Epithelial cell of prostate (primary cell): ENCODE data around the gene PIM2.
A peak's percentile ranks its signal among the peaks of the same experiment; 100 is the strongest.

ENCODE experiments used
- DNase-seq: peaks from one replicate; pipeline ENCODE4 v3.0.0-alpha.2; 2011; ENCODE audit warnings: low read depth, low spot score
- H3K27ac ChIP-seq: fragments of 450-650 bp; 2 replicates; pipeline ENCODE4 v1.5.1; 2017; ENCODE audit warnings: mild to moderate bottlenecking

The PIM2 gene

DNA sequence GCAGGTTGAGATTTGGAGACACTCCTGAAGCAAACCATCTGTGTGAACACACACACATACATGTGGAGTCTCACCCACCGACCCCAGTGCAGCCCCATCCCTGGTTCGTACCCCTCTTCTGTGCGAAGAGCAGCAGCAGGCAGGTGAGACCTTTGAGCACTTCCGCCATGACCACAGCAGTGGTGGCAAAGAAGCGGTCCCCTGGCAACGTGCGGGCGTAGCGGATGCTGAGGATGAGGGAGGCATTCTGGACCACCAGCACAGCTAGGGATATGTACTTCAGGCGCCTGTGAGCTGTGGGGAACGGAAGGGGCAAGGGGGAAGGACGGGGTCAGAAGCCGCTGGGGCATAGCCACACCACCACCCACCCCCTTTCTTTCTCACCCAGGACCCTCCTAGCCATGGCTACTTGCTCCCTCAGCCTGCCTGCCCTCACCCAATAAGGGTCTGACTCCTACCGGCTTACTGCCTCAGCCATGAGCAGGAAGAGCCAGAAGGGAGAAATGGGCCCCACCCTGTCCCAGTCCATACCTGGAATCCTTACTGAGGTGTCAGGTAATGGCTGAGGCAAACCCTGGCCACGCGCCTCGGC is 9.0 kb downstream of the PIM2 start:
- no peak for DNase-seq
- H3K27ac ChIP-seq: peak overlapping the region; percentile 90

DNA sequence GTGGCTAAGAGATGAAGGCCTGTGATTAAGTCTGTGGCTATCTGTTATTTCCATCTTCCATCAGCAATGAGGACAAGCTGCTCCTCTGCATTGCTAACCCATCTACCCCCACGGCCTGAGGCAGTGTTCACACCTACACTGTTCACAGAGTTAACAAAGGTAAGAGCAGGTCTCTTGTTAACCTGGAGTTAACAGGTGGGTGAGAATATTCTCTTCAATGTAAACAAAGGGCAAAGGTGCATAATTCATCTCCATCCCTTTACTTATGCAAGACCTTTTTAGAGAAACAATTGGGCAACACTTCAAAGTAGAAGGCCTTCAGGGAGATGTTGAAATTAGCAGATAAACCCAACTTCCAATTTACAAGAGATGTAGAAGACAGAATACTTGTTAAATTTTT is 10.2 kb downstream of the PIM2 start:
- no peak overlapping the region for H3K27ac ChIP-seq
- no peak for DNase-seq

DNA sequence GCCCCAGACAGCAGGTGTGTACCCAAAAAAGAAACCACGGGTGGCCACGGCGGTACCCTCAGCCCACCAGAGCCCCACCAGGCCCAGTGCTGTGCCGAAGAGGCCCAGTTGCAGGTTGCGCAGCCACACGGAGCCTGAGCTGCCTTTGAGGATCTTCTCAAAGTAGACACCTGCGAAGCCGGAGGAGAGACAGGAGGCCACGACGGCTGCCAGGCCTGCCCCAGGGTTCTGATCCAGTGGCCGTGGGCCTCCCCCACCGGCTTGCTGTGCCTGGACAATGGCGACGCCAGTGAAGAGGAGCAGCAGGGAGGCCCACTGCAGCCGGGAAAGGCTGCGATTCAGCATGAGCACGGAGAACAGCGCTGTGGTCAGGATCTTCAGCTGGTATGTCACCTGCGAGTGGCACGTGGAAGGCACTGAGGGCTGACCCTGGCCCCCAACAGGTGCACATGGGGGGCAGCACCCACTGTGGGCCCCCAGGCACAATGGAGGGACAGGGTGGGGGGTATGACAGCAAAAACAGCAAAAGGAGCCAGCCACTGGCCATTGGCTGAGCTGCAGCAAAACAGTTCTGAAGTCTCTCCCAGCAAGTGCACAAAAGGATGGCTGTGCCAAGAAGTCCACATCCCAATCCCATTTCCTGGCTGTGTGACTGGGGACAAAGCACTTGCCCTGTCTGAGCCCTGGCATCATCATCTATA is 13.6 kb downstream of the PIM2 start:
- H3K27ac ChIP-seq: no peak overlapping the region
- no peak for DNase-seq

DNA sequence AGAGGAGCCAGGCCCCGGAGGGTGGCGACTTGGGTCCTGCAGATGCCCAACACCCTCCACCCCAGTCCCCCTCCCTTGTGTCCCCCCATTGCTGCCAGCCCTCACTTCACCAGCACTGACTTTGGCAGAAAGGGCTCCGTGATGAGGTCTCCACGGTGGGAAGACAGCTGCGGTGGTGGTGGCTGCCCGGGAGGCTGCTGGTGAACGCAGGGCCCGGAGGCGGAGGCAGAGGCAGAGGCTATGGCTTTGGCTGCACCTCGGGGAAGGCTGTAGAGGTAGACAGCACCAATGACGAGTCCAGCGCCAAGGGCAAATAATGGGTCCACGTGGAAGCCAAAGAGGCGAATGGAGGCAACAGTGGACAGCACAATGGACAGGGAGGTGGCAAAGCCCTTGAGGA is 14.2 kb downstream of the PIM2 start:
- no peak overlapping the region for H3K27ac ChIP-seq
- no peak for DNase-seq

DNA sequence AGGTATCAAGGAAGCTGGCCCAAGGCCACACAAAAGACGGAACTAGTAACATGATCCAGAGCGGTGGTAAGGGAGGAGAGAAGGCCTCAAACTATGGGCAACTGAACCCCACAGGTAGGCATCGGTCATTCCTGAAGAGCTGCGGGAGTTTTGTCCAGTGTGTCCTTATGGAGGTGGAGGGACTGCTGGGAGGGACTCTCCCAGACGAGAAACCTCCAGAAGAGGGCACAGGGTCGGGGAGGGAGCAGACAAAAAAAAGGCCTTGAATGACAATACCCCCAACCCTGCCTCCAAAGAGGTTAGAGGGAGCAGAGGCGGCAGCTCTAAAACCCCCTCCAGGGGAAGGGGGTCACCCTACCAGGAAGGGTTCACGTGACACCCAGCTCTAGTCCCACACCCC is 14.6 kb downstream of the PIM2 start:
- no peak overlapping the region for H3K27ac ChIP-seq
- no peak for DNase-seq

DNA sequence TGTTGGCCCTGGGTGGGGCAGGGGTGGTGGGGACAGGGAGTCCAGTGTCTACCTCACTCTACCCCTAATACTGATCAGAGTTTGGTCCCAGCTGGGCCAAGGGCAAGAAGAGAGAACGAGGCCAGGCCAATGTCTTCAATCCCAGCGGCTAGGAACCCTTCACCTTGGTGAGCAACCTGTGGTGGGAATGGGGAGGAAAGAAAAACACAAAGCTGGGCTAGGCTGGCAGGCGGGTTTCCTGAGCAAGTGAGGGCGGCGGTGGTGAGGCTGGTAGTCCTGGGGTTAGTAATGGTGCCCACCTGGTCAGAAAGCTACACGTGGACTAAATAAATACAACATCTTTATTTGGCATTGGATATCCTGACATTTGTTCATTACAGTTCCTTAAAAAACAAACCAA is 15.5 kb downstream of the PIM2 start:
- no peak for DNase-seq
- H3K27ac ChIP-seq: no peak overlapping the region

DNA sequence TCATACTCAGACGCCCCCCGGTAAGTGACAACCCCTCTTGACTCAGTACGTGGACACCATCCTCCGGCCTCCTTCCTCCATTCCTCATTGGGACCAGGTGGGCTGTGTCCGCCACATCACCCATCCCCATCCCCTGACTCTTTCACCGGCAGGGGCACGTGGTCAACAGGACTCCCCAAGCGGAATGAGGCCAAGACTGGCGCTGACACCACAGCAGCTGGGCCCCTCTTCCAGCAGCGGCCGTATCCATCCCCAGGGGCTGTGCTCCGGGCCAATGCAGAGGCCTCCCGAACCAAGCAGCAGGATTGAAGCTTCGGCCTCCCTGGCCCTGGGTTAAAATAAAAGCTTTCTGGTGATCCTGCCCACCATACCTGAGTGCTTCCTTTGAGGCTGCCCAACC is 16.0 kb downstream of the PIM2 start:
- H3K27ac ChIP-seq: no peak overlapping the region
- no peak for DNase-seq

DNA sequence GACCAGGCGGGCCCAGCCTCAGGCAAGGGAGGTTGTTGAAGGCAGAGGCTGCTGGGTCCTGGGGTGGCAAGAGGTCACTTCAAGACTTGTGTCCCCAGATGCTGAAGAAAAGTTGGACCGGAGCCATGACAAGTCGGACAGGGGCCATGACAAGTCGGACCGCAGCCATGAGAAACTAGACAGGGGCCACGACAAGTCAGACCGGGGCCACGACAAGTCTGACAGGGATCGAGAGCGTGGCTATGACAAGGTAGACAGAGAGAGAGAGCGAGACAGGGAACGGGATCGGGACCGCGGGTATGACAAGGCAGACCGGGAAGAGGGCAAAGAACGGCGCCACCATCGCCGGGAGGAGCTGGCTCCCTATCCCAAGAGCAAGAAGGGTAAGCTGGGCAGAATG is 16.7 kb downstream of the PIM2 start:
- no peak overlapping the region for H3K27ac ChIP-seq
- DNase-seq: no peak

DNA sequence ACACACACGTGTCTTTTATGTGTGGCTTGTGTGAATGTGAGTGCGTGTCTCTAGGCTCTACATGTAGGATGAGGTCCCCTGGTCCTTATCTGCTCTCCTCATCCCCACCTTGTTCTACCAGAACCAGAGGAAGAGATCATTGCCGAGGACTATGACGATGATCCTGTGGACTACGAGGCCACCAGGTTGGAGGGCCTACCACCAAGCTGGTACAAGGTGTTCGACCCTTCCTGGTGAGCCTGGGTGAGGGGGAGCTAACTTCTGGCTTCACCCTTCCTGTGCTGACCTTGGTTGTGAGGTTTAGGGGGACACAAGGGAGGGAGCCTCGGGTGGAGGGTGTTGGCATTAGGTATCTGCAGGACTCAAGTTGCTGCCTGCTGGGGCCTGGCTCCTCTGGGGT is 17.8 kb downstream of the PIM2 start:
- no peak overlapping the region for H3K27ac ChIP-seq
- DNase-seq: no peak

DNA sequence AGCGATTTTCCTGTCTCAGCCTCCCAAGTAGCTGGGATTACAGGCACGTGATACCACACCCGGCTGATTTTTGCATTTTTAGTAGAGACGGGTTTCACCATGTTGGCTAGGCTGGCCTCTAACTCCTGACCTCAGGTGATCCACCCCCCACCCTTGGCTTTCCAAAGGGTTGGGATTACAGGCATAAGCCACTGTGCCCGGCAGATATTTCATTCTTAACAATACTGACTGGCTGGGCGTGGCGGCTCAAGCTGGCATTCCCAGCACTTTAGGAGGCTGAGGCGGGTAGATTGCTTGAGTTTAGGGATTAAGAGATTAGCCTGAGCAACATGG is 19.8 kb downstream of the PIM2 start:
- DNase-seq: no peak
- H3K27ac ChIP-seq: no peak overlapping the region

DNA sequence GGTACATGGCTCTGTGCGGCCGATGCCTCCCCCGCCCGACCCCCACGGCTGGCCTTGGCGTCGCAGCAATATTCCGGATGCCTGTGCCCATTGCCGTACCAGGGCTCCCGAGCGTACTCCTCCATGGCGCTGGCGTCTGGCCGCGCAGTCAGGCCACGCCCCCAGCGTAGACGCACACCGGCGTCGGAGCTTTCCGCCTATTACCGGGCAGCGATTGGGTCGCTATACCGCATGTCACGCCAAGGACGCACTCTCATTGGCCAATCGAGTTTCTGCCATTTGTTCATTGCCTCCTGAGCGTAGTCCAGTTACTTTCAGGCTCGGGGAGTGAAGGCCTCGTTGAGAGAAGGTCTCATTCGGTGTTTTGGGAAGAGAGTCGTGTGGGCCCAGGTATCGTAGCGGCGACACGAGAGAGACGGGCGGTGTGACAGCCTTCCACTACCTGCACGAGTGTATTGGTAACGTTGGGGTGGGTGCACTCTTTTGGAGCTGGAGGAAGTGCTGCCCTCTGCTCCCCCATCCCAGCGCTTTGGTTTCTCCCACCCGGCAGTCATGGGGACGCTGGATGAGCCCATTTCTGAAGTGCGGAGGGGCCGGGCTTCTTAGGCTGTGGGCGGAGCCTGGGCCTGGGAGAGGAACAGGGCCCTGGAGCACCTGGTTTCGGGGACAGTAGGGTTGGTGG is 21.1 kb downstream of the PIM2 start, which contains the start of the genes PQBP1 and TIMM17B:
Gene PQBP1 (plus strand): TSS at position 306 of the 682 bp plus-strand sequence. CDS start 580 bp downstream, outside the sequence.
Gene TIMM17B (minus strand): TSS at position 144 of the 682 bp plus-strand sequence. CDS start 19 bp downstream, at position 125.
- peak; percentile 80 for DNase-seq
- H3K27ac ChIP-seq: peak within 1 kb of the TSS; percentile 81

DNA sequence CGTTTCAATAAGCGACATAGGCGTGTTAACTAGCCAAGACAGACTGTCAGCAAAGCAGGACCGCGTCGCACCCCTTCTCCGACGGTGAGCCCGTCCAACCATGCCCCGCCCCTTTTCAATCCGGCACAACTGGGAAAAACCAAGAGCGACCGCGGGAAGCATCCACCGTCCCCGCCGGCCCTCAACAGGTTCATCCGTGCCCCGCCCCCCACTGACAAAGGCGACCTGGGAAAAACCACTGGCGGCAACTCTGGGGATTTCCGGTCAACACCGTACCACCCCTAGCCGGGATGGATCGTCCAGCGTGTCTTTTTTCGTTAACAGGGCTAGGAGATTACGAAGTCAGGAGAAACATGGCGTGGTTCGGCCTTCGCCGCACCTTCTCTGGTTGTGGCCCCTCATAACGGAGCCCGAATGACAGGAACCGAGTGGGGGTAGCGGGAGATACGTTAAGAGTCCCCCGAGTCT is 21.6 kb downstream of the PIM2 start:
- peak overlapping the region; percentile 81 for H3K27ac ChIP-seq
- DNase-seq: no peak

DNA sequence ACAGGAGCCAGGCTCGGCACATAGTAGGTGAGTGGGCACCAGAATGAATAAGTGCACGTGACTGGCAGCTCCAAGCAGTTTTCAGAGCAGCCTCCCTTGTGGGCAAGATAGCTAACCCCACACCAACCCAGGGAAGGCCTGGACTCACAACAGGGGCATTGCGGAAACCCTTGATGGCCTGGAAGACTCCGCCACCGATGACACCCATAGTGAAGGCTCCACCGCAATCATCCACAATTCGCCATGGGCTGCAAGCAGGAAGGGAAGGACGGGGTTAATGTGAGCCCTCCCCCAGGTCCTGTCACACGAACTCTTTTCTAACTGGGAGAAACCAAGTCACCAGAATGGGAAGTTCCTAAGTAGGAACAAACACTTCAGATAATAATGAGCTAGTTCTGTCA is 22.2 kb downstream of the PIM2 start:
- H3K27ac ChIP-seq: peak overlapping the region; percentile 81
- DNase-seq: no peak

DNA sequence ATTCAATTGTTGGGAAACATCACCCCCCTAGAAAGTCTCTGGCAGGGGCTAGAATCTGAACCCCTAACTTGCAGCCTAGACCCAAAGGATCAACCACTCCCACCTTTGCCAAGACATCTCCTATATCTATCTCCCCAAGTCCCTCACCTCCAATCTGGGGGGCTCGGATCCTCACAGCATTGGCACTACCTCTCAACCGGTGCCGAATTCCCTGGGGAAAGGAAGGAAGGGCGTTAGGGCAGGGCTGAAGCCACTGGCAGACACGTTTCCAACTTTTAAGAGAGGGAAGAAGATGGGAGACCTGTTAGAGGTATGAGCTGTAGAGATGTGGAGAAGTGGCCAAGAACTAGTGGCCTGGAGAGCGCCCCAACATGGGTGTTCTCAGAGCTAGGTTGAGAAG is 23.9 kb downstream of the PIM2 start:
- DNase-seq: no peak
- H3K27ac ChIP-seq: no peak overlapping the region

DNA sequence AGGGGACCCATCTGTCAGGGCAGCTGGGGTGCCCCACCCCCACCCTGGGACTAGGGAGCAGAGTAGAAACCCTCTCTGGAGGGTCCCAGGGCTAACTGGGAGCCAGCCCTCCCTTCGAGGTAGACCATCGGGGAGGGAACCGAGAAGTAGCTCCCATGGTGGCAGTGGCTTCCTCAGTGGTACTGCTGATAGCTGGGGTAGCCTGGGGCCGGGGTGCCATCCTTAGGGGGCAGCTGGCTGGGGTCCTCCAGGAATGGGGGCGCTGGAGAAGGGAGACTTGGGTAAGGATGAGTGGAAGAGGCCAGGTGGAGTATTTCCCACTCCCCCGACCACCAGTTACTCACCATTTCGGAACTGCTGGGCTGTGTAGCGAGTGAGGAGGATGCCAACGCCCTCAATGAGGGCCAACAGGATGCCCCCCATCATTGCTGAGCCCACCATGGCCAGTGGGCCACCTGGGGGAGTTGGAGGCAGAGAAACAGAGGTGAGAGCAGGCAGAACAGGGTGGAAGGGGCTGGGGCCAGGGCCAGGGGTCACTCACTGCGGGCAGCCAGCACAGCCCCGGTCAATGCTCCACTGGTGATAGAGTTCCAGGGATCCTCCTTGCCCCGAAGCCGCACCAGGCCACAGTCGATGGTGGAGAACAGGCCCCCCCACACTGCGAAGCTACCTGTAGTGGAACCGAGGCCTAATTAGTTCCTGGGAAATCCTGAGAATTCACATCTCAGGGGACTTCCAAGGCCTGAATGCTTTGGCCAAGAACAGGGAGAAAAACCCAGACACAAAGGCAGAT is 25.1 kb downstream of the PIM2 start:
- no peak overlapping the region for H3K27ac ChIP-seq
- no peak for DNase-seq

DNA sequence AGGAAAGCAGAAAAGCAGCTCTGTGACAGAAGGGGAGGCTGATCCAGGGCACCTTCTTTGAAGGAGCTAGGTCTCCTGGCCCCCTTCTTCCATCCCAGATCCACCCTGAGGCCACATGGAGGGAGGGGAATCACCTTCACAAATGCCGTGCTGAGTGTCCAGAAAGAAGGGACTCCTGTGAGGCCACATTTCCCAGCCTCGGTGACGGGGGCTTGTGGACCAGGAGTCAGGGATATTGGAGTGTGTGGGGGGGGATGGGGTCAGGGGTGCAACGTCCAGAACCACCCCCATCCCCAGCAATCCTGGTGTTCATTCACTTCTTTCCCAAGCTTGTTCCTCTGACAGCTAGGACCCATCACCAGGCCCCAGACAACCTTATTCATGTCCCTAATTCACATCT is 25.9 kb downstream of the PIM2 start:
- no peak for DNase-seq
- no peak overlapping the region for H3K27ac ChIP-seq

DNA sequence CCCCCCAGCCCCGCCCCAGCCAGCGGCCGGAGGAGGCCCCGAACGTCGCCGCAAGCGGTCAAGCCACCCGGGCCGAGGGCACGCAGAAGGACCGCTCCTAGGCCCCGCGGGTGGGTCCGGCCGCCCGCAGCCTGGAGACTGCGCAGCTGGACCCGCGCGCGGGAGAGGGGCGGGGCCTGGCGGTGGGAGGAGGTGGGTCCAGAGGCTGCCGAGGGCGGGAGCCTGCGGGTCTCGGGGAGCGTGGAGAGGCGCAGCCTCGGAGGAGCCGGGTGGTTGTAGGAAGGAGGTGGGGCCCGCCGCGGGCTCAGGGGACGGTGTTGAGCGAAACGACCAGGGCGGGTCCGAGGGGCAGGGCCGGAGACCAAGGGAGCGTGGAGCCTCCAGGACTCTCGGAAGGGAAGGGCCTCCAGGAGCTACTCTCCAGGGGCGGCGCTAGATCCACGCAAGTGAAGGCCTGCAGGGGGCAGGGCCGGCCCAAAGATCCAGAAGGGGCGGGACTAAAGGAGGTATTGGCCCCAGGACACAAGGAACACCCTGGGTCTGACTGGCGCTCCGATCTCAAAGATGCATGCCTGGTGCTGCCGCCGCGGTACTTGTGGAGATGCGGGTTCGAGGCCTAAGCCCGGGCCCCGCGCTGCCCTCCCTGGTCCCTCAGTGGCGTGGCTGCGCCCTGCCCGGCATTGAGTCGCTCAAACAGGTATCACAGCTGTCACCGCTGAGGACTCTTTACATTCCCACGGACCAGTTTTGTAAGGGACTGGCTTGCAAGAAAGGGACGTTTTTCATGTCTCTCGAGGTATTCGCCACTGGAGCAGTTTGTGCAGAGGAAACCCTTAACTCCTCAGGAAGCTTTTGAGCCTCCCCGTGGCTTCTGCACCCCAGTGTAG is 27.2 kb downstream of the PIM2 start:
- peak overlapping the region; percentile 59 for H3K27ac ChIP-seq
- no peak for DNase-seq

DNA sequence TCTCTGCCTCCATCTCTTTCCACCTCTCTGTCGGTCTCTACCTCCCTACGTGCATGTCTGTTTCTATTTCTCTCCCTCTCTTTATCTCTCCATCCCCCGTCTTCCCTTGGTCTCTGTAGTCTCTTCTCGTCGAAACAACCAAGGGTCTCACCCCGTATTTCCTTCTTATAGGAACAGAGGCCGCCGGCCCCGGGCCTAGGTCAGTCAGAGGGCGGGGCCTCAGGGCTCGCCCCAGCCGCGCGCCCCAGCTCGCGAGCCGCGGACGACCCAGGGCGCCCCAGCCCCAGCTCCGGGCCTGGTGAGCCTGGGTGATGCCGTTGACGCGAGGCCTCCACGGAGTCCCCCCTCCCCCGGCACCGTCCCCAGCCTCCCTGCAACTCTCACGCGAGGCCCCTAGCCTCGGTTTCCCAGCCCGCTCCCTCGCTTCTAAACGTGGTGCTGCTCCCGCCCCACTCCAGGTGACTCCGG is 27.9 kb downstream of the PIM2 start:
- DNase-seq: no peak
- peak overlapping the region; percentile 59 for H3K27ac ChIP-seq

DNA sequence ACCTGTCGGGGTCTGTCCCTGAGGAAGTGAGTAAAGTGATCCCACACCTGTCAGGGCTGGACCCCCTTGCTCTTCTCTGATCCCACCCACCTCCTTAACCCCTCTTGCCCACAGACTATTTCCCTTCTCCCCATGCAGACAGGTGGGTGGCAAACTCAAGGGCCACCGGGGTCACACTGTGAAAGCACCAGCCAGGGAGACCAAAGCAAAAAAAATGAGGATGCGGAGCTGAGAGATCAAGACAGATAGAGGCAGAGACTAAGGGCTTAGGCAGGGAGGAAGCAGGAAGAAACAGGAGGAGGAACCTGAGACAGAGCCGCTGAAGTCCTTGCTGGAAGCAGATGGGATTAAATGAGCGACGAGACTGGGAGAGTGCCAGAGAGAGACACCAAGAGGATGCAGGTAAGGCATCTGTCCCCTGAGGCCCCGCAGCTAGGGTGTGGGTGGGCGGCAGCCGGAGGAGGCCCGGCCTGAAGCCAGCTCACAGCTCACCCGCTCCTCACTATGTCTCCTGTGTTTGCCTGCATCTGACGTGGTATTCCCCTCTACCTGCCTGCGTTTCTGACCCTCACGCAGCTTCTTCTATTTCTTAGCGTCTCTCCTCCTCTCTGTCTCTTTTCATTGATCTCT is 28.4 kb downstream of the PIM2 start:
- H3K27ac ChIP-seq: peak overlapping the region; percentile 59
- no peak for DNase-seq
